NCI-H2227 (cell line): ENCODE results near the gene PHLDA3.
A peak's percentile ranks its signal among the peaks of the same experiment; 100 is the strongest.

Experiments used
- DNase-seq: peaks from one replicate; lab custom pipeline; 2025; ENCODE audit not compliant: unreplicated experiment; lab: John Stamatoyannopoulos, UW

Gene PHLDA3

DNA sequence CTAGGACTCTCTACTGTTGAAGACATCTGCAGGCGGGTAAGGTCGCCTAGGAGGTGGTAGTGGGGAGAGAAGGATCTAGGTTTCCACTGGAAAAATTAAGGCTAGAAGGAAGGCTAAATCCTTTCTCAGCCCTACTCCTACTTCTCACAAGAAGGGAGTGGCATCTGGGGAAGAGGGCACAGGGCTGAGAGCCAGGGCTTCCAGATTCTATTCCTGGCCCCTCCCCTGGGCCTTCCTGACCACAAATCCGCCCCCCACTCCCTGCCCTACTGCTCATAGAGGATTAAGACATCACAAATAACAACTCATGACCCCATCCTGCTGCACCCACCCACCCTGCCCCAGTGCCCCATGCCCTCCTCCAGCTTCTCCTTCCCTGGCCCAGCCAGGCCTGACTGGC is 2.5 kb downstream of the PHLDA3 start:
- no peak for DNase-seq

DNA sequence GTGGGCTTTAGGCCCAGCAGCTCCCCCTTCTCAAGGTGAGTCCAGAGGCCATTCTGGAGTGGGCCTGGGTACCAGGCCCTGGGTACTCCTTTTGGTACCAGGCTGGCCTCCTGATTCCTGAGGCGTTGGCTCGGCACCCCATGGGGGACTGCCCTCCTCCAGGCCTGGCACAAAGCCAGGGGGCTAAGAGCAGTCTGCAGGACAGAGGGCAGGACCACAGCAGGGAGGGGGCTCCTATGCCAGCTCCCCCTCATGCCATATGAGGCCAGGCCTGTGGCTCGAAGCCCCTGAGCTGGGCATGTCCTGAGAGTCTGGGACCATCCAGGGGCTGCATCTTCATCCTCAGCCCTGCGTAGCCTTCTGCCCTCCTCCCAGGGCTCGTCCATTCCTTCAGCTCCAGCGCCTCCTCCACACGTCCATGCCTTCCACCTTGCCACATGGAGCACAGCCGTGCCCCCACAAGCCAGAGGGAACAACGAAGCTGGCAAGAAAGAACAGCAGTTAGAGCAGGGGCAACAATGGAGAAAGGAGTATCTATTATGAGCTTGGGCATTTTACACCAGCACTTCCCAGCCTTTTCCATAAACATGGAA is 3.2 kb downstream of the PHLDA3 start:
- no peak for DNase-seq

DNA sequence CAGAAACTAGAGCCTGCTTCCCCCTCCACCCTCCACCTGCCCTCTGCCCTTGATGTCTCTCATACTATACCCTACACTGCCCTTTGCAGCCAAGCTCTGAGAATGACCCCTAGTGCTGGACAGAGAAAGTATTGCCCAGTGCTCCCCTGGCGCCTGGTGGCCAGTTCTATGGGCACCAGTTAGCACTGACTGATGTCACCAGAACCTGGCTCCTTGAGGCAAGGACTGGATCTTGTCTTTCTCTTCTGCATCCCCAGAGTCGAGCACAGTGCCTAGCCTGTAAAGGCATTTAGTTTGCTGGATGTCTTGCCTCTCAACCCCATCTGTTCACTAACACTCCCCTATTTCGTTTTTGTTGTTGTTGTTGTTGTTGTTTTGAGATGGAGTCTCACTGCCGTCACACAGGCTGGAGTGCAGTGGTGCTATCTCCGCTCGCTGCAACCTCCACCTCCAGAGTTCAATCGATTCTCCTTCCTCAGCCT is 5.9 kb downstream of the PHLDA3 start:
- DNase-seq, result no peak

- DNase-seq, result no peak
These were observed 7.1 kb downstream of the PHLDA3 start for GRCh38 chr1:201461645-201462441.

DNA sequence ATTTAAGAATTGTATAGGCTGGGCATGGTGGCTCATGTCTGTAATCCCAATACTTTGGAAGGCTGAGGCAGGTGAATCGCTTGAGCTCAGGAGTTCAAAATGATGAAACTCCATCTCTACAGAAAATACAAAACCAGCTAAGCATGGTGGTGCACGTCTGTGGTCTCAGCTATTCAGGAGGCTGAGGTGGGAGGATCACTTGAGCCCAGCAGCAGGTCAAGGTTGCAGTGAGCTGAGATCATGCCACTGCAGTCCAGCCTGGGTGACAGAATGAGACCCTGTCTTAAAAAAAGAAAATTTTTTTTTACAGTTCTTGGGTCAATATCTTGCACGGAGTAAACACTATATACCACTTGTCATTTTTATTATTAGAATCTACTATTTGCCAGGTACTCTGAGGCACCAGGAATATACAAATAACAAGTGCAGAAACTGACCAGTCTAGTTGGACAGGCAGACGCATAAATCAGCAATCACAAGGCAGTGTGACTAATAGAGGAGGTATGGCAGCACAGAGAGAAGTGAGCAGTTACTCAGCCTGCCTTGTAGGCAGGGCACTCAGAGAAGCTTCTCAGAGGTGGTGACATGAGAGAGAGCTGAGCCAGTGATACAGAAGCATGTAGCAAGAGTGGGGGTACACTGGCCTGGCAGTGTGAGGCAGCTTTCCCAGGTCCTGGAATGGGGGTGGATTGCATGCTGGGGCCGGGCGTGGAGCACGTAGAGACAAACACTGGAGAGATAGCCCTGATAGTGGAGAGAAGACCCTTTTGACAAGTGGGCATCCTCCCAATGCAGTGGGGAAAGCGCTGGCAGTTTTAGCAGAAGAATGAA is 8.0 kb downstream of the PHLDA3 start:
- no peak for DNase-seq

DNA sequence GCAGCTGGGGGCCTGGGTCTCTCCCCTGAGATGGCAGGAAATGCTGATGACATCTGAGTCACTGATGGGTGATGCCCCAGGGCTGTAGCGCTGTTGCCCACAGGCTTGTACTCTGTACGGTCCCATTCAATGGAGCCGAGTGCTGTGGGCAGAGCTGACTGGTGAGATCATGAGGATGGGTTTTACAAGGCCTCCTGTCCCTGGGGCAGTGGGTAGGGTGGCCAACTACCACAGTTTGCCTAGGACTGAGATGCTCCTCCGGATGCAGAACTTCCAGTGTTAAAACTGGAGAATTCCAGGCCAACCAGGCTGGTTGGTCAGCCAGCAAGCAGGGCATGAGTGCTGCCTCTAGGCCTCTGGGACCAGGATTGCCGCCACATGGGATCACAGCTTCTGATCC is 9.2 kb downstream of the PHLDA3 start:
- DNase-seq, result no peak

DNA sequence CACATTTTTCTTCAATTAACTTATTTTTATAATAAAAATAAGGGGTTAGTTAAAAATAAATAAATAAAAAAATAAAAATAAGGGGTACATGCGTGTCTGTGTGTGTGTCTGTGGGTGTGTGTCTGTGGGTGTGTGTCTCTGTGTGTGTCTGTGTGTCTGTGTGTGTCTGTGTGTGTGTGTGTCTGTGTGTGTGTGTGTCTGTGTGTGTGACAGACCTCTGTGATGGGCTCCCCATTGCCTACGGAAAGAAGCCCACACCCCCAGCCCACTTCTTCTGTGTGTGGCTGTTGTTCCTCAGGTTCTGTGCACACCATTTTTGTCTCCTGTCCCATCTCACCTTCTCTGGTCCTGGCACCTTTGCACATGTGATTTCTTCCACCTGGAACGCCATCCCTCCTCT is 9.9 kb downstream of the PHLDA3 start:
- no peak for DNase-seq

GRCh38 chr1:201457508-201457960 is 11.5 kb downstream of the PHLDA3 start:
- no peak for DNase-seq

- no peak for DNase-seq
These were observed 12.3 kb downstream of the PHLDA3 start for GRCh38 chr1:201456499-201457309.

DNA sequence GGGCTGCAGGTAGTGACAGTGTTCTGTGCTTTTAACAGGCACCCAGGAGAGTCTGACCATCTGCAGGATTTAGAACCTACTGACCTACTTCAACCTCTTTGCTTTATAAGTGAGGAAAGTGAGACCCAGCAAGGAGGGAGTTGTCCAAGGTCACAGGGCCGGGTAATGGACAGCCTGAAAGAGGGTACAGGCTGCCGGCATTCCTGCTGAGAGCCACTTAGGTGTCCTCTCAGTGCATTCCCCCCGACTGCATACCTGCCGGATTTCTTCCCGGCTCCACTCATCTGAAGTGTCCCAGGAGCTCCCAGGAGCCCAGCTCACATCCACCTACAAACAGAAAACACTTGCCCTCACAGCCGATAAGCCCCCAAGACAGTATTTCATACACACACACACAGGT is 13.9 kb downstream of the PHLDA3 start:
- no peak for DNase-seq

- peak; percentile 20 for DNase-seq
These were observed 14.4 kb downstream of the PHLDA3 start for GRCh38 chr1:201454608-201455007.

DNA sequence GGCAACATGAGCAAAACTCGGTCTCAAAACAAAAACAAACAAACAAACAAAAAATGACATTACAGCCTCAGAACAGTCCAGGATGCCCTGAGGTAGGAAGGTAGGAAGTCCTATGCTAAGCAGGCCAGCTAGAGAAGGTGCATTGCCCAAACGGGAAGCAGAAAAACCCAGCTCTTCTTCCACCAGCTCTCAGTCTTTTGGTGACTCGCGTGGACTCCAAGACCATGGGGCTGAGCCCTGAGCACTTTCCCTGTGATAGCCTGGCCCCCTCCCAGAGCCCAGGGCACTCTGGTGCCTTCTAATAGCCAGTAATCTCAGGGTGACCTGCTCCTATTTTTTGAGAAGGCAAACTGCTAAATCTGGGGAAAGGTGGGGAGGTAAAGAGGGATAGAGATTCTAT is 16.1 kb downstream of the PHLDA3 start:
- no peak for DNase-seq

DNA sequence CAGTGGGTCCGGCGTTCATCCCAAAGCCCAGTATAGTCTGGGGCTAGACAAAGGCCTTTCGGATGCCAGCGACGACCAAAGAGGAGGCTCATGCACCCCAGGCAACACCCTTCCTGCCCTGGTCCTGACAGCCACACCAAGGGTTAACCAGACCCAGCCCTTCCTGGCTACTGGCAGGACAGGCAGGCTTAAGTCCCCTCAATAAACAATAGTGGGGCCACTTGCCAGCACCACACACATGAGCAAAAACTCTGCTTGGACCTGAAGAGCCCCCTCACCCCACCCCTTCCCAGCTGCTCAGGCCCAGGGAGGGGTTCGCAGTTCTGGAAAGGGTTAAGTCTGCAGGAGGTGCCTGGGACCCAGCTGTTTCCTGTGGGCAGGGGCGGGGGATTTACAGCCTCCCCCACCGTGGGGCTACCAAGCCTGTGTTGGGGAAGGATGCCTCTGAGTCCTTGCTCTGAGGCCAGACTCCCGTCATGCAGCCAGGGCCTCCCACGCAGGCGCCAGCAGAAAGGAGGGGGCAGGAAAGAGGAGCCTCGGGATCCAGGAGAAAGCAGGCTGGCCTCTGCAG is 18.2 kb downstream of the PHLDA3 start:
- DNase-seq, result peak; percentile 33

- no peak for DNase-seq
These were observed 20.0 kb downstream of the PHLDA3 start for GRCh38 chr1:201448990-201449389.

- peak; percentile 26 for DNase-seq
These were observed 20.8 kb downstream of the PHLDA3 start for GRCh38 chr1:201447903-201448871.

- no peak for DNase-seq
These were observed 23.7 kb downstream of the PHLDA3 start for GRCh38 chr1:201445310-201445709.

GRCh38 chr1:201444792-201445191 is 24.2 kb downstream of the PHLDA3 start:
- no peak for DNase-seq

- no peak for DNase-seq
These were observed 25.2 kb downstream of the PHLDA3 start for GRCh38 chr1:201443747-201444146.

GRCh38 chr1:201436969-201437368 is 32.0 kb downstream of the PHLDA3 start:
- DNase-seq, result no peak
